Measurements from ENCODE around the gene SLC6A3. TPM values are rescaled to one million over a fixed set of nuclear protein-coding genes. Genes with fewer than 3 reads are reported as not detected.
"Not testable (repeated sequence)": the region's sequence is repeated elsewhere in the genome, so short reads cannot be mapped to it uniquely, and the experiment has no call there.

SLC6A3 gene
- total and polyA plus RNA-seq, 4 donors: 0.95 to 12.0 (median 1.5) TPM

- 73% methylated on average over 6 of the region's 7 CpGs for WGBS (ENCODE audit: insufficient coverage)
- peaks cover 25% of the 10 kb centered on the region for H3K27me3 ChIP-seq (ENCODE audit: control insufficient read depth, insufficient read depth, low read length)
- H3K4me1 ChIP-seq (ENCODE audit: control insufficient read depth, insufficient read depth, low read length): no peaks in the 10 kb centered on the region
- H3K27ac ChIP-seq (ENCODE audit: low read depth, low read length): no peak overlapping the region
- DNase-seq (ENCODE audit: low read depth in 4 of 6, low spot score in 6 of 6): no peak
- no peak overlapping the region for H3K4me3 ChIP-seq (ENCODE audit: low read depth, low read length)
- H3K36me3 ChIP-seq (ENCODE audit: control insufficient read depth, insufficient read depth, low read length): no peaks in the 10 kb centered on the region
- no peaks in the 10 kb centered on the region for H3K9me3 ChIP-seq (ENCODE audit: control insufficient read depth, insufficient read depth, low read length)
Observed at GRCh38 chr5:1367149-1367548, 78.1 kb downstream of the SLC6A3 start.

- H3K36me3 ChIP-seq (ENCODE audit: control insufficient read depth, insufficient read depth, low read length): no peaks in the 10 kb centered on the region
- WGBS (ENCODE audit: insufficient coverage): 82% methylated on average over 5 of the region's 14 CpGs
- H3K27me3 ChIP-seq (ENCODE audit: control insufficient read depth, insufficient read depth, low read length): peaks cover 25% of the 10 kb centered on the region
- no peak overlapping the region for H3K27ac ChIP-seq (ENCODE audit: low read depth, low read length)
- H3K4me3 ChIP-seq (ENCODE audit: low read depth, low read length): no peak overlapping the region
- no peaks in the 10 kb centered on the region for H3K9me3 ChIP-seq (ENCODE audit: control insufficient read depth, insufficient read depth, low read length)
- H3K4me1 ChIP-seq (ENCODE audit: control insufficient read depth, insufficient read depth, low read length): no peaks in the 10 kb centered on the region
- DNase-seq (ENCODE audit: low read depth in 4 of 6, low spot score in 6 of 6): no peak
Observed at GRCh38 chr5:1366514-1366913, 78.7 kb downstream of the SLC6A3 start.

- no peaks in the 10 kb centered on the region for H3K4me1 ChIP-seq (ENCODE audit: control insufficient read depth, insufficient read depth, low read length)
- WGBS (ENCODE audit: insufficient coverage): 88% methylated on average over 4 of the region's 9 CpGs
- peaks cover 23% of the 10 kb centered on the region for H3K27me3 ChIP-seq (ENCODE audit: control insufficient read depth, insufficient read depth, low read length)
- no peak for DNase-seq (ENCODE audit: low read depth in 4 of 6, low spot score in 6 of 6)
- no peaks in the 10 kb centered on the region for H3K9me3 ChIP-seq (ENCODE audit: control insufficient read depth, insufficient read depth, low read length)
- H3K27ac ChIP-seq (ENCODE audit: low read depth, low read length): no peak overlapping the region
- H3K4me3 ChIP-seq (ENCODE audit: low read depth, low read length): no peak overlapping the region
- H3K36me3 ChIP-seq (ENCODE audit: control insufficient read depth, insufficient read depth, low read length): no peaks in the 10 kb centered on the region
Observed at GRCh38 chr5:1364211-1364610, 81.0 kb downstream of the SLC6A3 start.

GRCh38 chr5:1363581-1363980 is 81.7 kb downstream of the SLC6A3 start:
- H3K27ac ChIP-seq (ENCODE audit: low read depth, low read length): no peak overlapping the region
- H3K4me1 ChIP-seq (ENCODE audit: control insufficient read depth, insufficient read depth, low read length): no peaks in the 10 kb centered on the region
- WGBS (ENCODE audit: insufficient coverage): 81% methylated on average over 15 of the region's 16 CpGs
- H3K27me3 ChIP-seq (ENCODE audit: control insufficient read depth, insufficient read depth, low read length): peaks cover 21% of the 10 kb centered on the region
- H3K36me3 ChIP-seq (ENCODE audit: control insufficient read depth, insufficient read depth, low read length): no peaks in the 10 kb centered on the region
- H3K4me3 ChIP-seq (ENCODE audit: low read depth, low read length): no peak overlapping the region
- no peaks in the 10 kb centered on the region for H3K9me3 ChIP-seq (ENCODE audit: control insufficient read depth, insufficient read depth, low read length)
- no peak for DNase-seq (ENCODE audit: low read depth in 4 of 6, low spot score in 6 of 6)

- Histone ChIP-seq H3K4me3 (ENCODE audit: low read depth, low read length) (no peak overlapping the region), H3K9me3 (ENCODE audit: control insufficient read depth, insufficient read depth, low read length) (no peaks in the 10 kb centered on the region), H3K27me3 (ENCODE audit: control insufficient read depth, insufficient read depth, low read length) (peaks cover 19% of the 10 kb centered on the region), H3K27ac (ENCODE audit: low read depth, low read length) (no peak overlapping the region), H3K36me3 (ENCODE audit: control insufficient read depth, insufficient read depth, low read length) (no peaks in the 10 kb centered on the region), H3K4me1 (ENCODE audit: control insufficient read depth, insufficient read depth, low read length) (peaks cover 1% of the 10 kb centered on the region)
- 56% methylated on average over 5 of the region's 6 CpGs for WGBS (ENCODE audit: insufficient coverage)
- DNase-seq (ENCODE audit: low read depth in 4 of 6, low spot score in 6 of 6): no peak
Observed at GRCh38 chr5:1363160-1363559, 82.1 kb downstream of the SLC6A3 start.

- Histone ChIP-seq H3K9me3 (ENCODE audit: control insufficient read depth, insufficient read depth, low read length) (no peaks in the 10 kb centered on the region), H3K4me3 (ENCODE audit: low read depth, low read length) (no peak overlapping the region), H3K27ac (ENCODE audit: low read depth, low read length) (no peak overlapping the region), H3K4me1 (ENCODE audit: control insufficient read depth, insufficient read depth, low read length) (peaks cover 4% of the 10 kb centered on the region), H3K36me3 (ENCODE audit: control insufficient read depth, insufficient read depth, low read length) (no peaks in the 10 kb centered on the region), H3K27me3 (ENCODE audit: control insufficient read depth, insufficient read depth, low read length) (peaks cover 16% of the 10 kb centered on the region)
- DNase-seq (ENCODE audit: low read depth in 4 of 6, low spot score in 6 of 6): no peak
- 90% methylated on average over 18 of the region's 29 CpGs for WGBS (ENCODE audit: insufficient coverage)
Observed at GRCh38 chr5:1362242-1363015, 82.8 kb downstream of the SLC6A3 start.

GRCh38 chr5:1360861-1361260 is 84.4 kb downstream of the SLC6A3 start:
- no peak overlapping the region for H3K4me3 ChIP-seq (ENCODE audit: low read depth, low read length)
- peaks cover 9% of the 10 kb centered on the region for H3K4me1 ChIP-seq (ENCODE audit: control insufficient read depth, insufficient read depth, low read length)
- H3K36me3 ChIP-seq (ENCODE audit: control insufficient read depth, insufficient read depth, low read length): no peaks in the 10 kb centered on the region
- WGBS (ENCODE audit: insufficient coverage): 87% methylated on average over 3 of the region's 4 CpGs
- no peak overlapping the region for H3K27ac ChIP-seq (ENCODE audit: low read depth, low read length)
- no peaks in the 10 kb centered on the region for H3K9me3 ChIP-seq (ENCODE audit: control insufficient read depth, insufficient read depth, low read length)
- H3K27me3 ChIP-seq (ENCODE audit: control insufficient read depth, insufficient read depth, low read length): peaks cover 12% of the 10 kb centered on the region
- DNase-seq (ENCODE audit: low read depth in 4 of 6, low spot score in 6 of 6): no peak

- H3K27me3 ChIP-seq (ENCODE audit: control insufficient read depth, insufficient read depth, low read length): peaks cover 12% of the 10 kb centered on the region
- H3K9me3 ChIP-seq (ENCODE audit: control insufficient read depth, insufficient read depth, low read length); H3K27ac ChIP-seq (ENCODE audit: low read depth, low read length); H3K4me3 ChIP-seq (ENCODE audit: low read depth, low read length); DNase-seq (ENCODE audit: low read depth in 4 of 6, low spot score in 6 of 6); H3K36me3 ChIP-seq (ENCODE audit: control insufficient read depth, insufficient read depth, low read length): not testable (repeated sequence)
- 31% methylated on average over 2 of the region's 7 CpGs for WGBS (ENCODE audit: insufficient coverage)
- peaks cover 14% of the 10 kb centered on the region for H3K4me1 ChIP-seq (ENCODE audit: control insufficient read depth, insufficient read depth, low read length)
Observed at GRCh38 chr5:1360367-1360766, 84.9 kb downstream of the SLC6A3 start.

GRCh38 chr5:1359713-1360112 is 85.5 kb downstream of the SLC6A3 start:
- H3K4me1 ChIP-seq (ENCODE audit: control insufficient read depth, insufficient read depth, low read length): peaks cover 14% of the 10 kb centered on the region
- no peak for DNase-seq (ENCODE audit: low read depth in 4 of 6, low spot score in 6 of 6)
- H3K36me3 ChIP-seq (ENCODE audit: control insufficient read depth, insufficient read depth, low read length): no peaks in the 10 kb centered on the region
- H3K27ac ChIP-seq (ENCODE audit: low read depth, low read length): no peak overlapping the region
- no peaks in the 10 kb centered on the region for H3K9me3 ChIP-seq (ENCODE audit: control insufficient read depth, insufficient read depth, low read length)
- no peak overlapping the region for H3K4me3 ChIP-seq (ENCODE audit: low read depth, low read length)
- H3K27me3 ChIP-seq (ENCODE audit: control insufficient read depth, insufficient read depth, low read length): peaks cover 12% of the 10 kb centered on the region
- 89% methylated on average over 4 of the region's 11 CpGs for WGBS (ENCODE audit: insufficient coverage)

- DNase-seq (ENCODE audit: low read depth in 4 of 6, low spot score in 6 of 6): no peak
- H3K4me1 ChIP-seq (ENCODE audit: control insufficient read depth, insufficient read depth, low read length): peaks cover 14% of the 10 kb centered on the region
- no peaks in the 10 kb centered on the region for H3K9me3 ChIP-seq (ENCODE audit: control insufficient read depth, insufficient read depth, low read length)
- no peaks in the 10 kb centered on the region for H3K36me3 ChIP-seq (ENCODE audit: control insufficient read depth, insufficient read depth, low read length)
- 83% methylated on average over 28 of the region's 31 CpGs for WGBS (ENCODE audit: insufficient coverage)
- H3K4me3 ChIP-seq (ENCODE audit: low read depth, low read length): no peak overlapping the region
- H3K27me3 ChIP-seq (ENCODE audit: control insufficient read depth, insufficient read depth, low read length): peaks cover 11% of the 10 kb centered on the region
- H3K27ac ChIP-seq (ENCODE audit: low read depth, low read length): no peak overlapping the region
Observed at GRCh38 chr5:1359031-1359645, 86.1 kb downstream of the SLC6A3 start.
